ENCODE data around the gene CYB5B. TPM values are rescaled to one million over a fixed set of nuclear protein-coding genes. Genes with fewer than 3 reads are reported as not detected.
A peak's percentile ranks its signal among the peaks of the same experiment; 100 is the strongest.

The CYB5B gene
- total RNA-seq, 4 donors from 2014 or later = 40.4 to 61.5 (median 50.4) TPM

DNA sequence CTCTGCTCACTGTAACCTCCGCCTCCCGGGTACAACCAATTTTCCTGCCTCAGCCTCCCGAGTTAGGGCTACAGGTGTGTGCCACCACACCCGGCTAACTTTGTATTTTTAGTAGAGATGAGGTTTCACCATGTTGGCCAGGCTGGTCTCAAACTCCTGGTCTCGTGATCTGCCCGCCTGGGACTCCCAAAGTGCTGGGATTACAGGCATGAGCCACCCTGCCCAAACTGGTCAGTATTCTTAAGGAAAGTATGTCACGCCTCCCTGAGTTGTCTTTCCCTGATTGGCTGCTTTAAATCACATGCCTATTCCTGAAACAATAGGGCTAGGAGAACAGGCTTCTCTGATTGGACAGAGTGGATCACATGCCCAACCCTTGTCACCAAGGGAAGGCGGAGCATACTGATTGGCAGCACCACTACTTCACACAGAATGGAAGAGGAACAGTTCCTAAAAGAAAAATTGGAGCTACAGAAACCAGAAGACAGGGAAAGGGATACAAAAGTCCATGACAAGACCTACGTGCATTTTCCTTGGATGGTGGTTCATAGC, 17.6 kb upstream of the CYB5B start:
- Histone ChIP-seq H3K27me3 (no peaks in the 10 kb centered on the region), H3K9me3 (no peaks in the 10 kb centered on the region), H3K36me3 (no peaks in the 10 kb centered on the region), H3K4me3 (replicated peaks in 1 of 3) (no peak overlapping the region), H3K4me1 (peaks cover 16% of the 10 kb centered on the region in 2 donors), H3K27ac (no peak overlapping the region)
- no peak for TF ChIP-seq POLR2A (IDR thresholded peaks at IDR 0.05)
- TF ChIP-seq, protein P1, sequence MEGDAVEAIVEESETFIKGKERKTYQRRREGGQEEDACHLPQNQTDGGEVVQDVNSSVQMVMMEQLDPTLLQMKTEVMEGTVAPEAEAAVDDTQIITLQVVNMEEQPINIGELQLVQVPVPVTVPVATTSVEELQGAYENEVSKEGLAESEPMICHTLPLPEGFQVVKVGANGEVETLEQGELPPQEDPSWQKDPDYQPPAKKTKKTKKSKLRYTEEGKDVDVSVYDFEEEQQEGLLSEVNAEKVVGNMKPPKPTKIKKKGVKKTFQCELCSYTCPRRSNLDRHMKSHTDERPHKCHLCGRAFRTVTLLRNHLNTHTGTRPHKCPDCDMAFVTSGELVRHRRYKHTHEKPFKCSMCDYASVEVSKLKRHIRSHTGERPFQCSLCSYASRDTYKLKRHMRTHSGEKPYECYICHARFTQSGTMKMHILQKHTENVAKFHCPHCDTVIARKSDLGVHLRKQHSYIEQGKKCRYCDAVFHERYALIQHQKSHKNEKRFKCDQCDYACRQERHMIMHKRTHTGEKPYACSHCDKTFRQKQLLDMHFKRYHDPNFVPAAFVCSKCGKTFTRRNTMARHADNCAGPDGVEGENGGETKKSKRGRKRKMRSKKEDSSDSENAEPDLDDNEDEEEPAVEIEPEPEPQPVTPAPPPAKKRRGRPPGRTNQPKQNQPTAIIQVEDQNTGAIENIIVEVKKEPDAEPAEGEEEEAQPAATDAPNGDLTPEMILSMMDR (IDR thresholded peaks at IDR 0.05) = no peak
- WGBS, 2 donors = 96 to 98% methylated on average over 9 of the region's 9 CpGs
- intact Hi-C loops (cut with DNase I) = loop anchor here (10.0 kb wide), 1 partner anchor 298 kb away; no protein-coding TSS in a partner anchor
- no peak for DNase-seq

DNA sequence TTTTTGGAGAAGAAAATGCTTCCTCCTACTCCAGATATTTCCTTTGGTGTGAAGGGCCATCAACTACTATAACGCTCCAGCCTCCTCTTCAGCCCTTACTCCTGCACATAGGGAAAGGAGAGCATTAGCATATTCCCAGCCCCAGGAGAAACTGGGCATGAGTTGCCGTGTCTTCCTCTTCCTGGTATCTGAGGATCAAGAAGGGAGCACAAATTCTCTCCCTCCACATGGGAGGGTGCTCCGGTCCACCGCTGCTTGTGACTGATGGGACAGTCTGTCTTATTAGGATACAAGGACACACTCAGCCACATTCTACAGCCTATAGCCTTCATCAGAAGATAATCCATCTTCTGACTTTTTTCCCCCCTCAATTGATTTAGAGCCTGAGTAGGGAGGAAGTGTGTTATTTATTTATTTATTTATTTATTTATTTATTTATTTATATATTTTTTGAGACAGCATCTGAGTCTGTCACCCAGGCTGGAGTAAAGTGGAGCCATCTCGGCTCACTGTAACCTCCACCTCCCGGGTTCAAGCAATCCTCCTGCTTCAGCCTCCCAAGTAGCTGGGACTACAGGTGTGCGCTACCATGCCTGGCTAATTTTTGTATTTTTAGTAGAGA, 16.6 kb upstream of the CYB5B start:
- TF ChIP-seq, protein P1 (IDR thresholded peaks at IDR 0.05) = no peak
- no peak for TF ChIP-seq POLR2A (IDR thresholded peaks at IDR 0.05)
- Histone ChIP-seq H3K27me3 (no peaks in the 10 kb centered on the region), H3K9me3 (no peaks in the 10 kb centered on the region), H3K27ac (no peak overlapping the region), H3K36me3 (no peaks in the 10 kb centered on the region), H3K4me3 (replicated peaks in 1 of 3) (no peak overlapping the region), H3K4me1 (peaks cover 16% of the 10 kb centered on the region in 2 donors)
- 79 to 82% methylated on average over 7 of the region's 7 CpGs for WGBS, 2 donors
- intact Hi-C loops (cut with DNase I) = loop anchor here (10.0 kb wide), 1 partner anchor 297 kb away; no protein-coding TSS in a partner anchor
- DNase-seq = no peak

DNA sequence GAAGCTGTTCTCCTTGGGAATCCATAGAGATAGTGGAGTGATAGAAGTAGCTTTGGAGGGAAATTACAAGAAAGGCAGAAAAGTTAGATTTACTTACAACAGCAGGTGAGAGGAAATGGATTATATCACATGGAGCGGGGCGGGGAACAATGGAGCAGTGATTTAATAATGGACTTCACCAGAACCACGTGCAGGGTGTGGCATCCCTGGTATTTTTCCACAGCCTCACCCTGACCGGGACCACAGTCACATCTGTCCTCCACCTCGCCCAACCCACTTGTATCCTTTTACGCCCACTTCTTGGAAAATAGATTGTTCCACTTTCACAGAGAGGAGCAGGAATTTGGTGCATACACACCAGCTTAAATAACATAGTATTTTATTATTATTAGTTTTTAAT, 15.9 kb upstream of the CYB5B start:
- Histone ChIP-seq H3K27me3 (no peaks in the 10 kb centered on the region), H3K4me3 (replicated peaks in 1 of 3) (no peak overlapping the region), H3K9me3 (no peaks in the 10 kb centered on the region), H3K27ac (no peak overlapping the region), H3K36me3 (no peaks in the 10 kb centered on the region), H3K4me1 (peaks cover 16 to 22% of the 10 kb centered on the region in 2 donors)
- no peak for TF ChIP-seq POLR2A (IDR thresholded peaks at IDR 0.05)
- TF ChIP-seq, protein P1 (IDR thresholded peaks at IDR 0.05) = no peak
- 67 to 79% methylated on average over 6 of the region's 6 CpGs for WGBS, 2 donors
- intact Hi-C loops (cut with DNase I) = loop anchor here (10.0 kb wide), 1 partner anchor 296 kb away; no protein-coding TSS in a partner anchor
- peak in 1 of 2 donors; percentile 32 for DNase-seq

DNA sequence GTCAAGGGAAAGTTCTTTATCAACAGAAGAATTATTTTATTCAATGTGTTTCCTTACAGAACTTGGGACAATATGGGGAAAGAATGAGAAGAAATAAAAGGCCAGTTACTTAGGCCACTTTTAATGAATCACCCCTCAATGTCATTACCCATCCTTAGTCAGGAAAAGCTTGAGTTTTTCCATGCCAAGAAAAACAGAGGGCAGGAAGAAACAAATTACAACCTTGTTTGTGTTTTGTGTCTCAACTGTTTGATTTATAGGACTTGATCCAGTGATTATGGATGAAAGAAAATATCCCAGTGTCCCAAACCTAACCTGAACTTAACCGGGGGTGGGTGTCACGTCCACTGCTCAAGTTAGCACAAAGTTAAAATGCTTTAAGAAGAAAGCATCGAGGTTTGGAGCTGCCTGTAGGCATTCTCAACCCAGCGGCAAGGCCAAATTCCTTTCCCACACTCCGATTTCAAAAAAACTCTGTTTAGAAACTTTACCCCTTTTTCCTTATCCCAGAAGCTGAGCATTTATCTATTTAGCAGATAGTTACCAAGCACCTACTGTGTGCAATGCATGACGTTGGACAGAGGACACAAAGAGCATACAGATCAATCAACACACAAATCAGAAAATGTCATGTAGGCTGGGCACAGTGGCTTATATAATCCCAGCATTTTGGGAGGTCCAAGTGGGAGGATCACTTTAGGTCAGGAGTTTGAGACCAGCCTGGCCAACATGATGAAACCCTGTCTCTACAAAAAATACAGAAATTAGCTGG, 14.0 kb upstream of the CYB5B start:
- Histone ChIP-seq H3K4me3 (replicated peaks in 1 of 3) (no peak overlapping the region), H3K27me3 (no peaks in the 10 kb centered on the region), H3K27ac (peak overlapping the region in 1 of 3 donors; percentile 1), H3K9me3 (no peaks in the 10 kb centered on the region), H3K4me1 (peaks cover 3 to 10% of the 10 kb centered on the region in 2 donors), H3K36me3 (no peaks in the 10 kb centered on the region)
- TF ChIP-seq POLR2A (IDR thresholded peaks at IDR 0.05) = no peak
- TF ChIP-seq, protein P1 (IDR thresholded peaks at IDR 0.05) = no peak
- no peak for DNase-seq
- intact Hi-C loops (cut with DNase I) = no loop called here
- 53 to 61% methylated on average over 6 of the region's 6 CpGs for WGBS, 2 donors

Measured in thyroid gland (tissue), 4 donors.